IMR-90 (cell line): ENCODE data around the gene NMT1. TPM values are rescaled to one million over a fixed set of nuclear protein-coding genes. Genes with fewer than 3 reads are reported as not detected.
A peak's percentile ranks its signal among the peaks of the same experiment; 100 is the strongest.

ENCODE experiments used
- ATAC-seq: fragments of 200-7000 bp; cut with Tn5 transposase; 2 replicates; pipeline ENCODE4 v1.9.1; 2020; ENCODE audit warnings: low read depth, mild to moderate bottlenecking, moderate library complexity
- BruUV-seq: library from RNA; stranded (reverse); fragments of 400-500 nt; replicated peaks from 2 replicates; lab custom pipeline; 2021; lab: Mats Ljungman, UMichigan
- CTCF ChIA-PET: fragments of 300-600 bp; formaldehyde crosslinking; extraction: SDS; loops from one replicate; lab custom pipeline; 2021; ENCODE audit warnings: antibody characterized with exemption; lab: Yijun Ruan, JAX
- POLR2A ChIA-PET: fragments of 300-600 bp; sonication (Branson Sonifier 250); formaldehyde crosslinking; loops from one replicate; lab custom pipeline; 2022; ENCODE audit warnings: antibody characterized with exemption; ENCODE audit not compliant: unreplicated experiment; lab: Charles Lee
- DNase-seq: peaks from one replicate; pipeline ENCODE4 v3.0.0; 2013
- H2AFZ ChIP-seq: replicated peaks from 2 replicates; pipeline ENCODE3; 2013; ENCODE audit warnings: low read length, mild to moderate bottlenecking; ENCODE audit not compliant: poor library complexity
- H2AK5ac ChIP-seq: 2 replicates; pipeline ENCODE4 v1.6.1; 2013; ENCODE audit warnings: low read depth, low read length, inconsistent platforms
- H2AK9ac ChIP-seq: replicated peaks from 2 replicates; pipeline ENCODE3; 2013; ENCODE audit warnings: mild to moderate bottlenecking, low read depth, low read length, moderate library complexity; ENCODE audit not compliant: poor library complexity
- H2BK120ac ChIP-seq: 2 replicates; pipeline ENCODE4 v1.6.1; 2013; ENCODE audit warnings: low read depth, low read length, inconsistent platforms
- H2BK15ac ChIP-seq: 3 replicates; pipeline ENCODE4 v1.6.1; 2013; ENCODE audit warnings: low read depth, low read length, inconsistent platforms
- H2BK20ac ChIP-seq: 2 replicates; pipeline ENCODE4 v1.6.1; 2013; ENCODE audit warnings: low read depth, mild to moderate bottlenecking, inconsistent platforms, low read length, moderate library complexity
- H2BK5ac ChIP-seq: 2 replicates; pipeline ENCODE4 v1.6.1; 2013; ENCODE audit warnings: mild to moderate bottlenecking, low read depth, low read length, inconsistent platforms; ENCODE audit not compliant: poor library complexity, severe bottlenecking
- H3K14ac ChIP-seq: replicated peaks from 2 replicates; pipeline ENCODE4 v1.6.1; 2013; ENCODE audit warnings: low read depth, low read length, inconsistent platforms
- H3K18ac ChIP-seq: 2 replicates; pipeline ENCODE4 v1.6.1; 2013; ENCODE audit warnings: low read depth, low read length, control low read depth
- H3K23ac ChIP-seq: 2 replicates; pipeline ENCODE4 v1.6.1; 2013; ENCODE audit warnings: low read depth, low read length, inconsistent platforms
- H3K27ac ChIP-seq: 2 replicates; pipeline ENCODE4 v1.5.1; 2013; ENCODE audit warnings: mild to moderate bottlenecking, control low read depth, low read length; ENCODE audit not compliant: insufficient read depth
- H3K27me3 ChIP-seq: 2 replicates; pipeline ENCODE4 v1.6.1; 2013; ENCODE audit warnings: low read length; ENCODE audit not compliant: control insufficient read depth, insufficient read depth
- H3K36me3 ChIP-seq: 2 replicates; pipeline ENCODE4 v1.6.1; 2013; ENCODE audit warnings: low read length, mixed read lengths; ENCODE audit not compliant: control insufficient read depth, insufficient read depth
- H3K4ac ChIP-seq: 2 replicates; pipeline ENCODE4 v1.6.1; 2013; ENCODE audit warnings: low read depth, low read length, inconsistent platforms
- H3K4me1 ChIP-seq: 2 replicates; pipeline ENCODE4 v1.6.1; 2013; ENCODE audit warnings: low read length, mixed read lengths; ENCODE audit not compliant: control insufficient read depth, insufficient read depth
- H3K4me2 ChIP-seq: 2 replicates; pipeline ENCODE4 v1.6.1; 2013; ENCODE audit warnings: low read depth, mild to moderate bottlenecking, control low read depth, low read length, moderate library complexity
- H3K4me3 ChIP-seq: 2 replicates; pipeline ENCODE4 v1.5.1; 2013; ENCODE audit warnings: low read depth, mild to moderate bottlenecking, control low read depth, low read length, moderate library complexity; ENCODE audit not compliant: insufficient read depth
- H3K56ac ChIP-seq: 2 replicates; pipeline ENCODE4 v1.6.1; 2013; ENCODE audit warnings: low read length, inconsistent platforms; ENCODE audit not compliant: insufficient read depth; ENCODE audit errors: extremely low read depth
- H3K79me1 ChIP-seq, 2 experiments: 2 replicates each; pipeline ENCODE4 v1.6.1; 2013; ENCODE audit warnings: low read length in 2 of 2, inconsistent platforms in 1 of 2, low read depth in 1 of 2
- H3K9ac ChIP-seq: 2 replicates; pipeline ENCODE4 v1.6.1; 2013; ENCODE audit warnings: low read depth, low read length, control low read depth
- H3K9me1 ChIP-seq: 2 replicates; pipeline ENCODE4 v1.6.1; 2013; ENCODE audit warnings: low read length, inconsistent platforms; ENCODE audit not compliant: insufficient read depth
- H3K9me3 ChIP-seq: 2 replicates; pipeline ENCODE4 v1.6.1; 2013; ENCODE audit warnings: low read length; ENCODE audit not compliant: control insufficient read depth, insufficient read depth
- H4K20me1 ChIP-seq: 2 replicates; pipeline ENCODE4 v1.6.1; 2013; ENCODE audit warnings: low read length, inconsistent platforms; ENCODE audit not compliant: insufficient read depth
- H4K5ac ChIP-seq: 2 replicates; pipeline ENCODE4 v1.6.1; 2013; ENCODE audit warnings: mild to moderate bottlenecking, low read depth, low read length, control low read depth
- H4K8ac ChIP-seq, 2 experiments: 2 replicates each; pipeline ENCODE4 v1.6.1; 2013; ENCODE audit warnings: low read depth in 2 of 2, low read length in 2 of 2, control low read depth in 1 of 2, inconsistent platforms in 1 of 2
- H4K91ac ChIP-seq: 2 replicates; pipeline ENCODE4 v1.6.1; 2013; ENCODE audit warnings: low read depth, low read length, inconsistent platforms; ENCODE audit not compliant: insufficient read depth
- BHLHE40 ChIP-seq: fragments of 150-350 bp; IDR thresholded peaks from 2 replicates; pipeline ENCODE4 v1.6.1; 2016; ENCODE audit warnings: mild to moderate bottlenecking, low read depth, low read length
- CEBPB ChIP-seq: IDR thresholded peaks from 2 replicates; pipeline ENCODE4 v1.6.1; 2012; ENCODE audit warnings: low read depth, low read length, improper control_type of control experiment
- CHD1 ChIP-seq: IDR thresholded peaks from 2 replicates; pipeline ENCODE4 v1.6.1; 2012; ENCODE audit warnings: low read depth, low read length, improper control_type of control experiment
- FOS ChIP-seq: fragments of 150-350 bp; IDR thresholded peaks from 2 replicates; pipeline ENCODE4 v1.6.1; 2016; ENCODE audit warnings: low read depth, low read length
- MAZ ChIP-seq: IDR thresholded peaks from 2 replicates; pipeline ENCODE4 v1.6.1; 2012; ENCODE audit warnings: low read depth, mild to moderate bottlenecking, low read length, improper control_type of control experiment, moderate library complexity, borderline replicate concordance
- MXI1 ChIP-seq: IDR thresholded peaks from 2 replicates; pipeline ENCODE4 v1.6.1; 2012; ENCODE audit warnings: low read depth, mild to moderate bottlenecking, low read length, moderate library complexity, borderline replicate concordance
- NFE2L2 ChIP-seq: fragments of 150-350 bp; IDR thresholded peaks from 2 replicates; pipeline ENCODE4 v1.6.1; 2016; ENCODE audit warnings: low read depth, mild to moderate bottlenecking, low read length
- RAD21 ChIP-seq: IDR thresholded peaks from 2 replicates; pipeline ENCODE4 v1.6.1; 2012; ENCODE audit warnings: low read length, improper control_type of control experiment
- RCOR1 ChIP-seq: IDR thresholded peaks from 2 replicates; pipeline ENCODE4 v1.6.1; 2012; ENCODE audit warnings: mild to moderate bottlenecking, low read length, improper control_type of control experiment; ENCODE audit not compliant: insufficient replicate concordance
- RFX5 ChIP-seq: IDR thresholded peaks from 2 replicates; pipeline ENCODE4 v1.8.0; 2012; ENCODE audit warnings: low read depth, mild to moderate bottlenecking, low read length, moderate library complexity
- SMC3 ChIP-seq: fragments of 150-350 bp; IDR thresholded peaks from 2 replicates; pipeline ENCODE4 v1.6.1; 2016; ENCODE audit warnings: low read depth, mild to moderate bottlenecking, antibody characterized with exemption, low read length, moderate library complexity
- USF2 ChIP-seq: fragments of 150-350 bp; IDR thresholded peaks from 2 replicates; pipeline ENCODE4 v1.6.1; 2017; ENCODE audit warnings: mild to moderate bottlenecking, antibody characterized with exemption, low read length, low read depth
- WGBS, 2 experiments: methylation state at CpG; one replicate each; pipeline versions ENCODE4 v1.1.5 to v1.1.7; 2013; ENCODE audit warnings: missing lambda C conversion rate in 2 of 2; ENCODE audit not compliant: insufficient read length in 1 of 2; ENCODE audit errors: extremely low coverage in 2 of 2; 5-methylcytosine and 5-hydroxymethylcytosine counted together
- dilution Hi-C: fragments of 300-500 bp; cut with HindIII; formaldehyde crosslinking; loops from one replicate; pipeline ENCODE4 v1.14.3; 2018; ENCODE audit warnings: low sequenced_read_pairs; ENCODE audit not compliant: unreplicated experiment
- in situ Hi-C: fragments of 300-500 bp; cut with MboI; formaldehyde crosslinking; loops from 3 replicates; pipeline ENCODE4 v1.14.3; 2019; ENCODE audit warnings: low sequenced_read_pairs, inconsistent platforms, mixed read lengths
- intact Hi-C: fragments of 100-400 bp; cut with micrococcal nuclease; formaldehyde crosslinking; loops from 2 replicates; pipeline ENCODE4 v1.10.0; 2022
- polyA plus RNA-seq, 3 experiments: library from polyadenylated mRNA; depleted of rRNA; stranded (reverse); fragments of >200 nt; gene quantifications; 2 replicates each; pipeline ENCODE4 v1.2.3, GENCODE V29; 2012; ENCODE audit warnings: low replicate concordance in 1 of 3
- total RNA-seq: library from RNA; depleted of rRNA; stranded (reverse); fragments of >200 nt; gene quantifications from 2 replicates; pipeline ENCODE4 v1.2.3, GENCODE V29; 2012
- TF ChIP-seq, protein P1 (sequence below): conservative IDR thresholded peaks from 2 replicates; pipeline ENCODE4 v1.5.1; 2012; ENCODE audit warnings: mild to moderate bottlenecking, low read depth, low read length, improper control_type of control experiment
- TF ChIP-seq, protein P2 (sequence below): fragments of 150-350 bp; IDR thresholded peaks from 2 replicates; pipeline ENCODE4 v1.6.1; 2016; ENCODE audit warnings: low read depth, mild to moderate bottlenecking, low read length, moderate library complexity, borderline replicate concordance

The NMT1 gene
- total and polyA plus RNA-seq, 2 of the 4 experiments (the other 2 are of a cell fraction): 38.0 to 60.6 TPM

DNA sequence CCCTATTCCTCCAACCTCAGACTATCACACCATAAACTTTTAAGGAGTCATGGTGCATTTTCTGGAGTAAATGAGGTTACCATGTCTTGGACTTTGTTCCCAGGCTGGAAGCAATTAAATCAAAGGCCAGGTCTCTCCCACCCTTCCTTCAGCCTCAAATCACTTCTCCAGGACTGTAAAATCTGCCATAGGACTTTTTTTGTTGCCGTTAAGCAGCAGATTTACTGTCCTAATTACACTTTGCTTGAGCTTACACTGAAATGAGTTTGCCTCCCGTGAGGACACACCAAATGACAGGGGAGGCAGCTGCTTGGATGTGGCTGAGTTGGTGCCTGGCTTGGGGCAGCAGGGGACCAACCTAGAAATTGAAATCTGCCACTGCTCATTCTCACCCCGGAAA lies 24.4 kb upstream of the NMT1 start:
- no peak overlapping the region; the same call in 1 of the 2 replicates for H4K91ac ChIP-seq
- no peak overlapping the region for H2AK9ac ChIP-seq
- peaks cover 27 to 55% of the 10 kb centered on the region in 2 experiments for H3K79me1 ChIP-seq
- no peak overlapping the region for H3K9ac ChIP-seq
- BruUV-seq: no TSS peak
- H3K9me3 ChIP-seq: no peaks in the 10 kb centered on the region
- no peak overlapping the region for H2AK5ac ChIP-seq
- CTCF ChIA-PET: no interaction called here
- H3K4me1 ChIP-seq: peaks cover 16% of the 10 kb centered on the region; the same call in 1 of the 2 replicates
- no peak for DNase-seq
- no peak overlapping the region for H2AFZ ChIP-seq
- dilution Hi-C loops (no loop called here), in situ Hi-C loops (no loop called here), intact Hi-C loops (no loop called here)
- H4K5ac ChIP-seq: no peak overlapping the region
- no peak overlapping the region for H4K8ac ChIP-seq
- H3K27me3 ChIP-seq: no peaks in the 10 kb centered on the region
- POLR2A ChIA-PET: no interaction called here
- H3K23ac ChIP-seq: 0 out of 2 replicates have a peak overlapping the region, but pooled peaks have one; percentile 47
- H2BK15ac ChIP-seq: no peak overlapping the region
- peaks cover 21% of the 10 kb centered on the region; the same call in 1 of the 2 replicates for H3K36me3 ChIP-seq
- H3K4me3 ChIP-seq: no peak overlapping the region
- no peak overlapping the region for H3K4me2 ChIP-seq
- no peak overlapping the region for H2BK20ac ChIP-seq
- H3K27ac ChIP-seq: no peak overlapping the region
- no peak for TF ChIP-seq RFX5
- no peak for TF ChIP-seq SMC3
- TF ChIP-seq, protein P1, sequence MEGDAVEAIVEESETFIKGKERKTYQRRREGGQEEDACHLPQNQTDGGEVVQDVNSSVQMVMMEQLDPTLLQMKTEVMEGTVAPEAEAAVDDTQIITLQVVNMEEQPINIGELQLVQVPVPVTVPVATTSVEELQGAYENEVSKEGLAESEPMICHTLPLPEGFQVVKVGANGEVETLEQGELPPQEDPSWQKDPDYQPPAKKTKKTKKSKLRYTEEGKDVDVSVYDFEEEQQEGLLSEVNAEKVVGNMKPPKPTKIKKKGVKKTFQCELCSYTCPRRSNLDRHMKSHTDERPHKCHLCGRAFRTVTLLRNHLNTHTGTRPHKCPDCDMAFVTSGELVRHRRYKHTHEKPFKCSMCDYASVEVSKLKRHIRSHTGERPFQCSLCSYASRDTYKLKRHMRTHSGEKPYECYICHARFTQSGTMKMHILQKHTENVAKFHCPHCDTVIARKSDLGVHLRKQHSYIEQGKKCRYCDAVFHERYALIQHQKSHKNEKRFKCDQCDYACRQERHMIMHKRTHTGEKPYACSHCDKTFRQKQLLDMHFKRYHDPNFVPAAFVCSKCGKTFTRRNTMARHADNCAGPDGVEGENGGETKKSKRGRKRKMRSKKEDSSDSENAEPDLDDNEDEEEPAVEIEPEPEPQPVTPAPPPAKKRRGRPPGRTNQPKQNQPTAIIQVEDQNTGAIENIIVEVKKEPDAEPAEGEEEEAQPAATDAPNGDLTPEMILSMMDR: no peak
- TF ChIP-seq RCOR1: no peak
- no peak for TF ChIP-seq CHD1
- TF ChIP-seq CEBPB: no peak
- TF ChIP-seq, protein P2, sequence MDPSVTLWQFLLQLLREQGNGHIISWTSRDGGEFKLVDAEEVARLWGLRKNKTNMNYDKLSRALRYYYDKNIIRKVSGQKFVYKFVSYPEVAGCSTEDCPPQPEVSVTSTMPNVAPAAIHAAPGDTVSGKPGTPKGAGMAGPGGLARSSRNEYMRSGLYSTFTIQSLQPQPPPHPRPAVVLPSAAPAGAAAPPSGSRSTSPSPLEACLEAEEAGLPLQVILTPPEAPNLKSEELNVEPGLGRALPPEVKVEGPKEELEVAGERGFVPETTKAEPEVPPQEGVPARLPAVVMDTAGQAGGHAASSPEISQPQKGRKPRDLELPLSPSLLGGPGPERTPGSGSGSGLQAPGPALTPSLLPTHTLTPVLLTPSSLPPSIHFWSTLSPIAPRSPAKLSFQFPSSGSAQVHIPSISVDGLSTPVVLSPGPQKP: no peak
- TF ChIP-seq RAD21: no peak
- TF ChIP-seq MXI1: no peak
- no peak for TF ChIP-seq USF2
- no peak for TF ChIP-seq NFE2L2
- TF ChIP-seq FOS: no peak
- no peak for TF ChIP-seq MAZ
- no peak for TF ChIP-seq BHLHE40
- H3K14ac ChIP-seq: no peak overlapping the region
- no peak for ATAC-seq
- no peak overlapping the region for H3K4ac ChIP-seq
- H2BK5ac ChIP-seq: no peak overlapping the region
- H3K56ac ChIP-seq: no peak overlapping the region
- peaks cover 12% of the 10 kb centered on the region; the same call in 1 of the 2 replicates for H4K20me1 ChIP-seq
- H3K9me1 ChIP-seq: peaks cover 21% of the 10 kb centered on the region
- WGBS, 2 experiments: no CpG with 5 or more reads among the region's 3 CpGs
- no peak overlapping the region for H2BK120ac ChIP-seq
- H3K18ac ChIP-seq: no peak overlapping the region
